GM12878 (cell line): ENCODE measurements around the gene PRPF6. TPM values are rescaled to one million over a fixed set of nuclear protein-coding genes. Genes with fewer than 3 reads are reported as not detected.

Experiments
- ATAC-seq: fragments of 200-7000 bp; cut with Tn5 transposase; 3 replicates; pipeline ENCODE4 v1.9.1; 2020; ENCODE audit warnings: mild to moderate bottlenecking, moderate library complexity
- BruUV-seq: library from RNA; stranded (reverse); fragments of 400-500 nt; replicated peaks from 2 replicates; lab custom pipeline; 2021; lab: Mats Ljungman, UMichigan
- CTCF ChIA-PET: fragments of 300-600 bp; sonication (Branson Sonifier 250); formaldehyde crosslinking; extraction: SDS; loops from one replicate; lab custom pipeline; 2021; ENCODE audit warnings: inconsistent platforms; lab: Yijun Ruan, JAX
- POLR2A ChIA-PET: fragments of 350-600 bp; formaldehyde crosslinking; extraction: SDS; loops from one replicate; lab custom pipeline; 2021; ENCODE audit warnings: inconsistent platforms; lab: Charles Lee
- RAD21 ChIA-PET: fragments of 300-600 bp; sonication (Branson Sonifier 250); formaldehyde crosslinking; loops from one replicate; lab custom pipeline; 2023; ENCODE audit warnings: antibody characterized with exemption; ENCODE audit not compliant: unreplicated experiment; lab: Charles Lee
- SMC1A ChIA-PET: fragments of 300-600 bp; sonication (Branson Sonifier 250); formaldehyde crosslinking; loops from one replicate; lab custom pipeline; 2023; ENCODE audit not compliant: unreplicated experiment, uncharacterized antibody; lab: Charles Lee
- DNase-seq: peaks from one replicate; pipeline ENCODE4 v3.0.0-alpha.2; 2011; ENCODE audit warnings: low read depth, low spot score
- FAIRE-seq: peaks from 3 replicates; lab custom pipeline; 2011; peaks lifted over from hg19 to GRCh38; lab: Jason Lieb, UNC
- H2AFZ ChIP-seq: 2 replicates; pipeline ENCODE4 v1.6.0; 2011; ENCODE audit warnings: low read depth, low read length, control low read depth; ENCODE audit not compliant: control insufficient read depth
- H3K27ac ChIP-seq: 2 replicates; pipeline ENCODE4 v1.5.1; 2011; ENCODE audit warnings: control low read depth; ENCODE audit not compliant: control insufficient read depth, insufficient read depth
- H3K27me3 ChIP-seq, 2 experiments: replicated peaks in 1 of 2; 2 replicates each; pipeline versions ENCODE4 v1.6.0 to v1.6.1; 2011; ENCODE audit warnings: low read length in 1 of 2; ENCODE audit not compliant: control insufficient read depth in 2 of 2, insufficient read depth in 2 of 2
- H3K36me3 ChIP-seq, 2 experiments: 2 replicates each; pipeline ENCODE4 v1.5.1; 2011; ENCODE audit warnings: low read length in 1 of 2; ENCODE audit not compliant: control insufficient read depth in 2 of 2, insufficient read depth in 2 of 2
- H3K4me1 ChIP-seq: 2 replicates; pipeline ENCODE4 v1.6.1; 2011; ENCODE audit warnings: mild to moderate bottlenecking, low read length, moderate library complexity, mixed read lengths; ENCODE audit not compliant: control insufficient read depth, insufficient read depth
- H3K4me2 ChIP-seq: 2 replicates; pipeline ENCODE4 v1.6.0; 2011; ENCODE audit warnings: control low read depth; ENCODE audit not compliant: control insufficient read depth, insufficient read depth
- H3K4me3 ChIP-seq: fragments of 200-600 bp; sonication (generic); 2 replicates; pipeline ENCODE4 v1.5.1; 2016
- H3K79me2 ChIP-seq: 2 replicates; pipeline ENCODE4 v1.6.0; 2011; ENCODE audit warnings: low read length; ENCODE audit not compliant: control insufficient read depth, insufficient read depth
- H3K9ac ChIP-seq: 2 replicates; pipeline ENCODE4 v1.8.0; 2011; ENCODE audit warnings: low read length, control low read depth, mixed read lengths; ENCODE audit not compliant: control insufficient read depth, insufficient read depth
- H3K9me3 ChIP-seq: replicated peaks from 3 replicates; pipeline ENCODE4 v1.5.1; 2011; ENCODE audit warnings: mild to moderate bottlenecking, low read length; ENCODE audit not compliant: control insufficient read depth, insufficient read depth
- H4K20me1 ChIP-seq: 2 replicates; pipeline ENCODE4 v1.6.0; 2011; ENCODE audit not compliant: control insufficient read depth, insufficient read depth
- CHD2 ChIP-seq: IDR thresholded peaks from 2 replicates; pipeline ENCODE4 v1.6.1; 2011; ENCODE audit warnings: low read depth, low read length, improper control_type of control experiment, borderline replicate concordance
- CUX1 ChIP-seq: IDR thresholded peaks from 2 replicates; pipeline ENCODE4 v1.6.1; 2012; ENCODE audit warnings: improper control_type of control experiment, low read depth, low read length; ENCODE audit not compliant: insufficient replicate concordance
- E2F8 ChIP-seq: fragments of 450-650 bp; IDR thresholded peaks from 2 replicates; pipeline ENCODE4 v1.6.1; 2018; ENCODE audit warnings: mild to moderate bottlenecking, low read depth, moderate library complexity; ENCODE audit not compliant: partially characterized antibody
- HDAC2 ChIP-seq: fragments of 200-600 bp; sonication (generic); IDR thresholded peaks from 2 replicates; pipeline ENCODE4 v1.6.1; 2017
- HSF1 ChIP-seq: fragments of 150-350 bp; IDR thresholded peaks from 2 replicates; pipeline ENCODE4 v1.6.1; 2014; ENCODE audit warnings: mild to moderate bottlenecking, low read depth, low read length
- NR2F1 ChIP-seq: fragments of 450-650 bp; conservative IDR thresholded peaks from 2 replicates; pipeline ENCODE4 v1.6.1; 2017; ENCODE audit warnings: mild to moderate bottlenecking
- RAD21 ChIP-seq: IDR thresholded peaks from 2 replicates; pipeline ENCODE4 v1.6.1; 2011; ENCODE audit warnings: mild to moderate bottlenecking, low read depth, low read length, moderate library complexity; ENCODE audit not compliant: insufficient read depth
- SUZ12 ChIP-seq: fragments of 200-600 bp; sonication (generic); IDR thresholded peaks from one replicate; pipeline ENCODE4 v1.6.1; 2018; ENCODE audit warnings: antibody characterized with exemption, mild to moderate bottlenecking; ENCODE audit not compliant: unreplicated experiment
- ZNF207 ChIP-seq: fragments of 450-650 bp; IDR thresholded peaks from 2 replicates; pipeline ENCODE4 v1.6.1; 2014; ENCODE audit warnings: antibody characterized with exemption, mild to moderate bottlenecking, borderline replicate concordance
- ZNF217 ChIP-seq: fragments of 450-650 bp; IDR thresholded peaks from 2 replicates; pipeline ENCODE4 v1.6.1; 2017; ENCODE audit warnings: antibody characterized with exemption, mild to moderate bottlenecking
- WGBS: methylation state at CpG from one replicate; pipeline ENCODE4 v1.1.6; 2016; ENCODE audit warnings: low lambda C conversion rate; ENCODE audit not compliant: insufficient replicate concordance, insufficient coverage; ENCODE audit errors: missing lambda C conversion rate; 5-methylcytosine and 5-hydroxymethylcytosine counted together
- in situ Hi-C: fragments of 300-500 bp; cut with MboI; formaldehyde crosslinking; loops from 9 replicates; pipeline ENCODE4 v1.14.3; 2018; ENCODE audit warnings: mixed read lengths
- intact Hi-C: fragments of 100-400 bp; cut with micrococcal nuclease; formaldehyde crosslinking; loops from one replicate; pipeline ENCODE4 v1.14.2; 2022; ENCODE audit not compliant: unreplicated experiment
- polyA plus RNA-seq, 11 experiments: library from polyadenylated mRNA; depleted of rRNA in 4 of 11; unstranded in 6 of 11; stranded (reverse) in 5 of 11; fragments of >200 nt; fragmentation: Nextera tagmentation in 4 of 11; fragmentation: Illumina TruSeq in 1 of 11; extraction: Ambion mirVana in 4 of 11; extraction: Trizol in 1 of 11; gene quantifications; 1 replicate in 1 of 11; 2 replicates in 10 of 11; pipeline versions ENCODE4 v1.2.1 to v1.2.3, GENCODE V29; 2011 to 2016; ENCODE audit warnings: inconsistent platforms in 2 of 11, missing spikeins in 2 of 11, low read depth in 1 of 11
- total RNA-seq, 4 experiments: library from RNA; depleted of rRNA in 3 of 4; stranded (reverse); fragments of >200 nt in 3 of 4; fragmentation: Illumina TruSeq in 1 of 4; extraction: Trizol in 1 of 4; gene quantifications; 2 replicates each; pipeline versions ENCODE4 v1.2.1 to v1.2.3, GENCODE V29; 2013 to 2021

Gene PRPF6
- total and polyA plus RNA-seq, 10 of the 15 experiments (the other 5 are each of a cell fraction or from before 2014, with no cell fraction given), result 5.0 to 102 (median 71.3) TPM

GRCh38 chr20:64042054-64042781 lies 61.3 kb downstream of the PRPF6 start:
- Histone ChIP-seq H3K4me1 (peaks cover 17% of the 10 kb centered on the region), H3K79me2 (peaks cover 4% of the 10 kb centered on the region; the same call in 1 of the 2 replicates)
- peak; percentile 74; the same call in 1 of the 2 replicates for TF ChIP-seq NR2F1
- TF ChIP-seq RAD21, result no peak
- no peak for TF ChIP-seq HSF1
- TF ChIP-seq E2F8, result no peak
- no peak for TF ChIP-seq ZNF217
- TF ChIP-seq CHD2, result 0 out of 2 replicates have a peak, but pooled peaks have one; percentile 28
- TF ChIP-seq CUX1, result no peak
- no peak for TF ChIP-seq HDAC2
- TF ChIP-seq SUZ12, result no peak
- TF ChIP-seq ZNF207, result no peak

More at GRCh38 chr20:64042054-64042781, 61.3 kb downstream of the PRPF6 start:
- 10% methylated on average over 12 of the region's 55 CpGs for WGBS
- ChIA-PET SMC1A (interaction anchor here (1.1 kb wide), 1 partner anchor 61 kb away, joined by 3 read pairs; the partner anchor contains the start of gene PRPF6), RAD21 (interaction anchor here (1.0 to 4.3 kb wide), 4 partner anchors 12 to 62 kb away, joined by 3 to 78 read pairs (median 6); partner anchors contain the start of genes OPRL1, PRPF6, RGS19 and SAMD10), CTCF (interaction anchor here (1.3 to 9.1 kb wide), 5 partner anchors 9 to 504 kb away, joined by 4 to 108 read pairs (median 5); partner anchors contain the start of genes PRPF6 and SAMD10), POLR2A (interaction anchor here (0.6 to 7.2 kb wide), 5 partner anchors 36 to 1155 kb away, joined by 4 to 63 read pairs (median 5); partner anchors contain the start of genes OPRL1, PRPF6, RGS19 and SAMD10)
- Histone ChIP-seq H3K4me2 (peak overlapping the region; percentile 90), H2AFZ (peak overlapping the region; percentile 75), H3K36me3 (no peaks in the 10 kb centered on the region), H3K9ac (peak overlapping the region; percentile 84), H3K27me3 (peaks cover 0 to 5% of the 10 kb centered on the region in 2 experiments; a peak in 2 of 4 replicates), H3K27ac (peak overlapping the region; percentile 62), H3K4me3 (peak overlapping the region; percentile 64), H4K20me1 (no peaks in the 10 kb centered on the region), H3K9me3 (no peaks in the 10 kb centered on the region)
- in situ Hi-C loops (no loop called here), intact Hi-C loops (no loop called here)
- DNase-seq (no peak), ATAC-seq (no peak), FAIRE-seq (no peak)
- BruUV-seq, result no TSS peak
